RWPE2 (cell line): Measurements from ENCODE around the gene MYO3B.
"Not testable (repeated sequence)": the region's sequence is repeated elsewhere in the genome, so short reads cannot be mapped to it uniquely, and the experiment has no call there.

Source experiments
- ATAC-seq: fragments of 200-7000 bp; cut with Tn5 transposase; 3 replicates; pipeline ENCODE4 v1.9.1; 2021; ENCODE audit warnings: low read depth
- DNase-seq: peaks from one replicate; pipeline ENCODE4 v3.0.0-alpha.2; 2020; ENCODE audit warnings: low spot score
- H3K27ac ChIP-seq: fragments of 450-650 bp; 2 replicates; pipeline ENCODE4 v1.5.1; 2017; ENCODE audit warnings: mild to moderate bottlenecking; ENCODE audit not compliant: poor library complexity, severe bottlenecking
- H3K27me3 ChIP-seq: fragments of 250-450 bp; sonication (Bioruptor Pico); 2 replicates; pipeline ENCODE4 v1.5.1; 2021; ENCODE audit warnings: mild to moderate bottlenecking, moderate library complexity; ENCODE audit not compliant: insufficient read depth, poor library complexity, severe bottlenecking
- H3K36me3 ChIP-seq: fragments of 250-450 bp; sonication (Bioruptor Pico); 2 replicates; pipeline ENCODE4 v1.5.1; 2020; ENCODE audit warnings: low read depth, mild to moderate bottlenecking, moderate library complexity
- H3K4me1 ChIP-seq: fragments of 250-450 bp; sonication (Bioruptor Pico); 2 replicates; pipeline ENCODE4 v1.5.1; 2021; ENCODE audit warnings: mild to moderate bottlenecking, moderate library complexity; ENCODE audit not compliant: insufficient read depth, poor library complexity, severe bottlenecking
- H3K4me3 ChIP-seq: fragments of 250-450 bp; sonication (Bioruptor Pico); 2 replicates; pipeline ENCODE4 v1.5.1; 2021; ENCODE audit warnings: mild to moderate bottlenecking, moderate library complexity; ENCODE audit not compliant: severe bottlenecking
- H3K9me3 ChIP-seq: fragments of 250-450 bp; sonication (Bioruptor Pico); 2 replicates; pipeline ENCODE4 v1.5.1; 2021; ENCODE audit warnings: mild to moderate bottlenecking, moderate library complexity; ENCODE audit not compliant: severe bottlenecking
- CTCF ChIP-seq: fragments of 450-650 bp; IDR thresholded peaks from one replicate; pipeline ENCODE4 v1.5.1; 2017; ENCODE audit warnings: mild to moderate bottlenecking, moderate library complexity; ENCODE audit not compliant: poor library complexity, severe bottlenecking

MYO3B gene

GRCh38 chr2:170467568-170468422 lies 289.8 kb downstream of the MYO3B start:
- Histone ChIP-seq H3K27me3 (no peaks in the 10 kb centered on the region), H3K4me3 (no peak overlapping the region), H3K9me3 (no peaks in the 10 kb centered on the region), H3K4me1 (no peaks in the 10 kb centered on the region), H3K36me3 (no peaks in the 10 kb centered on the region), H3K27ac (no peak overlapping the region)
- DNase-seq, result no peak
- no peak for TF ChIP-seq CTCF
- no peak for ATAC-seq

- H3K27me3 ChIP-seq, result no peaks in the 10 kb centered on the region
- no peaks in the 10 kb centered on the region for H3K36me3 ChIP-seq
- DNase-seq (no peak), ATAC-seq (no peak)
- H3K27ac ChIP-seq, result no peak overlapping the region
- no peaks in the 10 kb centered on the region for H3K4me1 ChIP-seq
- no peak for TF ChIP-seq CTCF
- H3K4me3 ChIP-seq, result no peak overlapping the region
- no peaks in the 10 kb centered on the region for H3K9me3 ChIP-seq
Measured at GRCh38 chr2:170468557-170468956, 290.6 kb downstream of the MYO3B start.

GRCh38 chr2:170472498-170472897 lies 294.6 kb downstream of the MYO3B start:
- not testable (repeated sequence) for H3K4me1 ChIP-seq, H3K27me3 ChIP-seq, H3K36me3 ChIP-seq, DNase-seq, ATAC-seq, H3K4me3 ChIP-seq, H3K9me3 ChIP-seq, H3K27ac ChIP-seq

- no peak for DNase-seq
- no peak for TF ChIP-seq CTCF
- ATAC-seq, result no peak
- Histone ChIP-seq H3K4me1 (no peaks in the 10 kb centered on the region), H3K27ac (no peak overlapping the region), H3K27me3 (no peaks in the 10 kb centered on the region), H3K36me3 (no peaks in the 10 kb centered on the region), H3K4me3 (no peak overlapping the region), H3K9me3 (no peaks in the 10 kb centered on the region)
Measured at GRCh38 chr2:170475878-170476277, 297.9 kb downstream of the MYO3B start.

- no peaks in the 10 kb centered on the region for H3K27me3 ChIP-seq
- TF ChIP-seq CTCF, result no peak
- H3K36me3 ChIP-seq, result no peaks in the 10 kb centered on the region
- no peaks in the 10 kb centered on the region for H3K4me1 ChIP-seq
- ATAC-seq (no peak), DNase-seq (no peak)
- no peaks in the 10 kb centered on the region for H3K9me3 ChIP-seq
- H3K4me3 ChIP-seq, result no peak overlapping the region
- no peak overlapping the region for H3K27ac ChIP-seq
Measured at GRCh38 chr2:170477630-170478029, 299.7 kb downstream of the MYO3B start.
